ENCODE results near the gene ALG2. TPM values are rescaled to one million over a fixed set of nuclear protein-coding genes. Genes with fewer than 3 reads are reported as not detected.

The ALG2 gene
- total RNA-seq, 4 donors from 2014 or later = 7.9 to 38.4 (median 22.3) TPM

- H3K4me3 ChIP-seq = no peak overlapping the region
- H3K27me3 ChIP-seq = no peaks in the 10 kb centered on the region
- no peak for DNase-seq
- H3K9me3 ChIP-seq = no peaks in the 10 kb centered on the region
- H3K27ac ChIP-seq = no peak overlapping the region
- H3K36me3 ChIP-seq = no peaks in the 10 kb centered on the region
- TF ChIP-seq POLR2A (IDR thresholded peaks at IDR 0.05) = no peak
- no peak for TF ChIP-seq POLR2AphosphoS5 (IDR thresholded peaks at IDR 0.05)
- no peak for TF ChIP-seq CTCF (IDR thresholded peaks at IDR 0.05)
- no peak for TF ChIP-seq EP300 (IDR thresholded peaks at IDR 0.05; ENCODE audit: low read depth)
- H3K4me1 ChIP-seq = peaks cover 0 to 12% (median 3%) of the 10 kb centered on the region in 4 donors
- intact Hi-C loops (cut with DNase I; ENCODE audit: low total_unique reads) = loop anchor here (1.0 kb wide), 1 partner anchor 36 kb away; the partner anchor contains the start of gene SEC61B
- 93 to 95% methylated on average over 2 to 7 of the region's 8 CpGs for WGBS, 2 donors (ENCODE audit: low coverage in 1 of 2)
- in situ Hi-C loops (cut with MboI; ENCODE audit: low pct_ligation_motif_present in 1 of 4, low pct_unique_long_range_greater_than_20kb in 1 of 4, low sequenced_read_pairs in 3 of 4) = no loop called here
Observed at GRCh38 chr9:99257723-99258389, 36.1 kb upstream of the ALG2 start.

GRCh38 chr9:99255651-99256050, 33.9 kb upstream of the ALG2 start:
- intact Hi-C loops (cut with DNase I; ENCODE audit: low total_unique reads) = no loop called here
- Histone ChIP-seq H3K36me3 (no peaks in the 10 kb centered on the region), H3K9me3 (no peaks in the 10 kb centered on the region), H3K27ac (no peak overlapping the region), H3K4me1 (peaks cover 0 to 12% (median 3%) of the 10 kb centered on the region in 4 donors), H3K4me3 (no peak overlapping the region), H3K27me3 (no peaks in the 10 kb centered on the region)
- TF ChIP-seq CTCF (IDR thresholded peaks at IDR 0.05) = no peak
- no peak for TF ChIP-seq POLR2A (IDR thresholded peaks at IDR 0.05)
- TF ChIP-seq EP300 (IDR thresholded peaks at IDR 0.05; ENCODE audit: low read depth) = no peak
- TF ChIP-seq POLR2AphosphoS5 (IDR thresholded peaks at IDR 0.05) = no peak
- DNase-seq = no peak
- in situ Hi-C loops (cut with MboI; ENCODE audit: low pct_ligation_motif_present in 1 of 4, low pct_unique_long_range_greater_than_20kb in 1 of 4, low sequenced_read_pairs in 3 of 4) = no loop called here
- WGBS, 2 donors (ENCODE audit: low coverage in 1 of 2) = 75 to 85% methylated on average over 1 of the region's 1 CpG

- Histone ChIP-seq H3K27me3 (no peaks in the 10 kb centered on the region), H3K27ac (peak overlapping the region in 1 of 4 donors; percentile 21), H3K4me3 (no peak overlapping the region), H3K9me3 (no peaks in the 10 kb centered on the region), H3K36me3 (no peaks in the 10 kb centered on the region), H3K4me1 (peaks cover 0 to 3% (median 2%) of the 10 kb centered on the region in 4 donors)
- intact Hi-C loops (cut with DNase I; ENCODE audit: low total_unique reads) = no loop called here
- in situ Hi-C loops (cut with MboI; ENCODE audit: low pct_ligation_motif_present in 1 of 4, low pct_unique_long_range_greater_than_20kb in 1 of 4, low sequenced_read_pairs in 3 of 4) = no loop called here
- TF ChIP-seq POLR2A (IDR thresholded peaks at IDR 0.05) (no peak), POLR2AphosphoS5 (IDR thresholded peaks at IDR 0.05) (no peak), EP300 (IDR thresholded peaks at IDR 0.05; ENCODE audit: low read depth) (no peak), CTCF (IDR thresholded peaks at IDR 0.05) (no peak)
- peak; percentile 49 for DNase-seq
- WGBS, 2 donors (ENCODE audit: low coverage in 1 of 2) = 77 to 83% methylated on average over 1 to 15 of the region's 15 CpGs
Observed at GRCh38 chr9:99253772-99254431, 32.2 kb upstream of the ALG2 start.

- no peak overlapping the region for H3K4me3 ChIP-seq
- H3K9me3 ChIP-seq = no peaks in the 10 kb centered on the region
- H3K4me1 ChIP-seq = no peaks in the 10 kb centered on the region
- in situ Hi-C loops (cut with MboI; ENCODE audit: low pct_ligation_motif_present in 1 of 4, low pct_unique_long_range_greater_than_20kb in 1 of 4, low sequenced_read_pairs in 3 of 4) = no loop called here
- H3K36me3 ChIP-seq = no peaks in the 10 kb centered on the region
- TF ChIP-seq POLR2AphosphoS5 (IDR thresholded peaks at IDR 0.05) = no peak
- no peak for TF ChIP-seq CTCF (IDR thresholded peaks at IDR 0.05)
- no peak for TF ChIP-seq POLR2A (IDR thresholded peaks at IDR 0.05)
- no peak for TF ChIP-seq EP300 (IDR thresholded peaks at IDR 0.05; ENCODE audit: low read depth)
- DNase-seq = no peak
- intact Hi-C loops (cut with DNase I; ENCODE audit: low total_unique reads) = no loop called here
- H3K27me3 ChIP-seq = no peaks in the 10 kb centered on the region
- peak overlapping the region in 1 of 4 donors; percentile 21 for H3K27ac ChIP-seq
- 90% methylated on average over 2 of the region's 2 CpGs; no CpG with 5 or more reads in 1 of the 2 donors for WGBS, 2 donors (ENCODE audit: low coverage in 1 of 2)
Observed at GRCh38 chr9:99253134-99253533, 31.4 kb upstream of the ALG2 start.
